Stimulated activated CD4-positive, alpha-beta T cell treated with anti-CD3 and anti-CD28 coated beads, TNF-alpha, amount 100 ng/mL, for 48 hours (primary cell): ENCODE measurements around the gene EXOC4.

Experiments used
- DNase-seq, 3 donors: peaks; one replicate each; pipeline ENCODE4 v3.0.0-alpha.2; 2020; ENCODE audit warnings: low read depth in 3 of 3

Gene EXOC4

GRCh38 chr7:133491201-133491691, 238.4 kb downstream of the EXOC4 start:
- DNase-seq = no peak

DNA sequence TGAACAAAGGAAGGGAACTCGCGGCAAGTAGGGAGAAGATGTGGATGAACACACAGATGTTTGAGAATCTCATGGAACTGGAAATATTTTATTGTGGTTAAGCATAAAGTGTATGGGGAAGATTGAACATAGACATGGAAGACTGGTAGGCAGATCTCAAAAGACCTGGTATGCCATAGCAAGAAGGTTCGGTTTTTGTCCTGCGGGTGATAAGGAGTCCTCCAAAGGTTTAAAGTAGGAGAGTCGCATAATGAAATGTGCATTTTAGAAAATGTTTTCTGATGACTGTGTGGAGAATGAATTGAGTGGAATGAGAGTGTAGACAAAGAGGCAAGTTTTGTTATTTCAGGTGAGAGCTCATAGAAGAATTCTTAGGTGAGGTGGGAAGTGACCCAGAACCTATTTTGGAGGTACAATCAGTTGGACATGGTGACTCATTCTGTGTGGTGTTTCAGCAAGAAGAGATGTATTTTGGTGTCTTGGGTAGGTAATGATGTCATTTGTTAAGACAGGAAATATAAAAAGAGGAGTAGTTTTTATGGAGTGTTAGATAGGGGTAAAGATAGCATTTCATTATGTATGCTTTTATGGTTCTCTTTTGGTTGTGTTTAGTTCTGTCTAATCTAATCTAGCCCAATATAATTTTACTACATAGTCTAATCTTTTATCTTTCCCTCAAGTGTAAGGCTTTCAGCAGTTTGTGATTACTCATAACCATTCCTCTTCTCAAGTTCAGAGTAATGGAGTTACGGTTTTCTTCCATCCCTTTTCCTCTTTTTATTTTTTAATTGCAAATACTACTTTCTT, 239.2 kb downstream of the EXOC4 start:
- DNase-seq = no peak

- no peak for DNase-seq
These were observed 244.2 kb downstream of the EXOC4 start for GRCh38 chr7:133497061-133497460.

- DNase-seq = no peak
These were observed 248.9 kb downstream of the EXOC4 start for GRCh38 chr7:133501771-133502170.

- DNase-seq = no peak
These were observed 249.6 kb downstream of the EXOC4 start for GRCh38 chr7:133502498-133502897.

DNA sequence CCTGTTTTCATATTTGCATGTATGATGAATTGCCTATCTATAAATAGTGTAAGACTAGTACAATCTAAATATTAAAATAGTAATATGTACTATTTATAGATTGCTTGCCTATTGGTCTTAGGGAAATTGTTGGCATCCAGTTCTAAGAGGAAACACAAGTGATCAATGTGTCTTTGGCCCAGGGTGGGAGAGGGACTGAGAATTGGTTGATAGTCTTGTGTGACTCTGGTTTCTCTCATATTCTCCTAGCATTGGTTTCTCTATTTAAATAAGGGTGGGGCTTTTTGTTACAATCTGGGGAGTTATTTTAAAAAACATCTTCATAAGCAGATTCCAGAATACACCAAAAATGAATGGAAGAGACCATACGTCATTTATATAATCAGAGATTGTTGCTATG, 250.1 kb downstream of the EXOC4 start:
- DNase-seq = no peak

- no peak for DNase-seq
These were observed 251.9 kb downstream of the EXOC4 start for GRCh38 chr7:133504825-133505224.

- DNase-seq = no peak
These were observed 256.9 kb downstream of the EXOC4 start for GRCh38 chr7:133509822-133510221.

GRCh38 chr7:133510326-133511055, 257.6 kb downstream of the EXOC4 start:
- DNase-seq = no peak

GRCh38 chr7:133511252-133511651, 258.4 kb downstream of the EXOC4 start:
- no peak for DNase-seq

DNA sequence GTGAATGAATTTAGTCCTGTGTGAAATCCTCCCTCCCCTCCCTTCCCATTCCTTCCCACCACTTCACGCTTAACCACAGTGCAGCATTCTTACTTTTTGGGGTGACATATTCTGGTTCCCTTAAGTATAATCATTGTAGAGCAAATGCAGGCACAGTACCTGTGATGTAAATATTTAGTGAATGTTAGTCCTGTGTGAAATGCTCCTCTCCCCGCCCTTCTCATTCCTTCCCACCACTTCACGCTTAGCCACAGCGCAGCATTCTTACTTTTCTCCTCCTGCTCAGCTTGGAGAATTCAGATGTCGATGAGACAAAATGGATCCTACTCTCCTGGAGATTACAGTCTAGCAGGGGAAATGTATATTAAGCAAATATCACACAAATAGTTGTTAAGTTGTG, 258.8 kb downstream of the EXOC4 start:
- DNase-seq = no peak

- no peak for DNase-seq
These were observed 259.7 kb downstream of the EXOC4 start for GRCh38 chr7:133512560-133512959.

DNA sequence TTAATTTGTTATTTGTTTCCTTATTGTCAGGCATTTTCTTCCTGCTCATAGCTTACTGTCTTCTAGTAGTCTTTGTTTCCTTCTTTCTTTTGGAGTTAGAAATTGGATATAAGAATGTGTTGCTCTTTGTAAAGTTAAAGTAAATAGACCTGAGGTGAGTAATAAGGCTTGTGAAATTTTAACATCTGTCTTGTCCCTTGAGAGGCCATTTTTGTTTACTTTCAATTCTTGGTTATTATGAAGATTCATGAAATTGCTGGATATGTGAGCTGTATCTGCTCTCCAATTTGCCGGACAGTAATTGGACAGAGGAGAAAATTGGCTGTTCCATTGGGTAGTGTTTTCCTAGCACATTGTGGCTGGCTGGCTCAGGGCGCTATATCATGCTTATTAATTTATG, 260.7 kb downstream of the EXOC4 start:
- no peak for DNase-seq

- DNase-seq = no peak
These were observed 261.7 kb downstream of the EXOC4 start for GRCh38 chr7:133514551-133514950.

DNA sequence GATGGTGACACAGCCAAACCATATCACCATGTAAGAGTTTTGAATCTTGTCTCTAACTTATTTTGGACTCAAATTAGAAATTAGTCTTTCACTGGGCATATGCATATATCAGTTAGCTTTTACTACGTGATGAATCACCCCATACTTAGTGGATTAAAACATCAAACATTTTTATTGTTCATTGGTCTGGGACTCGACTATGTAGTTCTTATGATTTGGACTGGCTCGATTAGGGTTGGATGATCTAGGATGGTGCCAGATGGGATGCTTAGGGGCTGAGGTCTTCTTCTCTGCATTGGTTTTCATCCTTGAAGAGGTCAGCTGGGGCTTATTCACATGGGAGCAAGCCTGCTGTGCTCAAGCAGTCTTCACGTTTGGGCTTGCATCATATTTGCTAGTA, 264.9 kb downstream of the EXOC4 start:
- DNase-seq = no peak

DNA sequence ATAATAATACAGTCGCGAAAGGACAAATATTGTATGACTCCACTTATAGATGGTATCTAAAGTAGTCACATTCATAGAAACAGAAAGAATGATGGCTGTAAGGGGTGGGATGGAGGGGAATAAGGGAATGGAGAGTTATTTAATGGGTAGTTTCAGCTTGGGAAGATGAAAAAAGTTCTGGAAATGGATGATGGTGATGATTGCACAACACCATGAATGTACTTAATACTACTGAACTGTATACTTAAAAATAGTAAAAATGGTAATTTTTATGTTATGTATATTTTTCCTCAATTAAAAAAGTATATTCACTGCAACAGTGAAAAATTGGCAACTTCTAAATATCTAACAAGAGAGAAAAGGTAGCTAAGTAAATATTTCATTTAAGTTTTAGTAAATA, 265.8 kb downstream of the EXOC4 start:
- DNase-seq = no peak

GRCh38 chr7:133520248-133520647, 267.4 kb downstream of the EXOC4 start:
- DNase-seq = no peak

DNA sequence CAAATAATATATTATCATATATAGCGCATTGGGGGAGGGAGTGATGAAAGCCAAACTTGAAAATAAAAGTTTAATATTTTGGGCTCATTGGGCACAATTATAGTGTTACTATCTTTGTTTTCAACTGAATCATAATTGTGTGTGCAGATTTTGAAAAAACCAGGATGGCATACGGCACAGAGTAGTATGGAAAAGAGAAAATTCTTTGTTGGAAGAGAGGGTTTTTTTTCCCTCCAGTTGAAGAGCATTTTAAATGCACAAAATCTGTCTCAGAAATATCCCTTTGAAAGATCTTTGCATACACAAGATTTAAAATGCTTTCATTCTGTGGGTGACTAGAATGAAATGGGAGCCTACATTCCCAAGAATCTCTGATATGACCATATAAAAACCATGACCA, 269.6 kb downstream of the EXOC4 start:
- no peak for DNase-seq

DNA sequence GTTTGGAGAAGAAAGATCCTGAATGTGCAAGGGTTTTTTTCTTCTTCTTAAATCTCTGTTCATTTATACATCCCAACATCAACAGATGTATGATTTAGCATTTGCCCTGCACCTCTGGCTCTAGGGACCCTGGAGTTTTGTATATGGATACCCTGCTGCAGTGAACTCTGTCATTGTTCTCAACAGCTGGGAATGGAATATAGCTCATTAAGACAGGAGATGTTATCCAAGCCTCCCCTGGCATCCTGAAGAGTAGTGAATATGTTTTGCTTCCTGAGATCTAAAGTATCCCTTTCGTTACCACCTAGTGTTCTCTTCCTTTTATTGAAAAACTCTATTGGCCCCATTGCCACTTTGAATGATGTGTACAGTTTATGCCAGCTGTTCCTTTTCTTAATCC, 275.9 kb downstream of the EXOC4 start:
- no peak for DNase-seq

- no peak for DNase-seq
These were observed 277.0 kb downstream of the EXOC4 start for GRCh38 chr7:133529861-133530260.

DNA sequence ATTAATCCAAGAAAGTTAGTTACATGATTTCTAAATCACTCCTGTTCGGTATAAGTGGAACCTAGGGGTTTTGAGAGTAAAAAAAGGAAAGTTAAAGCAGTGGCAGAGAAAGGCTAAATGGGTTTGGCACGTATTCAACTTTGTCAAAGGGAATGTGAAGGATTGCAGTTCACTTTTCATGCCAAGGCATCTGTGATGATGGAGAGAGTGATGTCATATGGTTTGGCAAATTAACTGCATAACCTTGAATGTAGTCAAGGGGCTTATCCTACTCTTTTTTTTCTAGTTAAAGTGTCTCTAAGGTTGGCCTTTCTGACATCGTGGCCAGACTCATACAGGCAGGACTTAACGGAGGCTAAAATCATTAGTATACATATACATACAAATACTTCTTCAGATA, 277.8 kb downstream of the EXOC4 start:
- no peak for DNase-seq

GRCh38 chr7:133534816-133535215, 281.9 kb downstream of the EXOC4 start:
- DNase-seq = no peak

DNA sequence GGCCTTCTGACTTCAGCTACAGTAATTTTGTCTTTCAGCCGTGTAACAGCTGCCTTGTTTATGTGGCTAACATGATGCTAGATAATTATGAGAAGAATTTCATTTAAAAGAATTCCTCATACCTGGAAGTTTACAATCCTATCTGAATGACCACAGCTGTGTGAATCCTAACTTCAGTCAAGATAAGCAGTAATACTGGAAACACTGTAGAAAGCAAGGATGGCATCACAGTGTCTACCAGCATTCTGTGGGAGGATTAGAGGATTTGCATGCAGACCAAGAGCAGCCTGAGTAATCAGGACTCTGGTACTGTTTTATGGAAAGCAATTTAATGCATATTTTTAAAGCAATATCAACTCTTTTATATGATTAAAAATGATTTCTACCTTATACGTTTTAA, 282.4 kb downstream of the EXOC4 start:
- DNase-seq = no peak
